Common myeloid progenitor, CD34-positive (primary cell): Measurements from ENCODE around the gene DCAF8.
A peak's percentile ranks its signal among the peaks of the same experiment; 100 is the strongest.

Experiments
- CTCF ChIA-PET: fragments of 350-600 bp; sonication (Branson Sonifier 250); formaldehyde crosslinking; loops from one replicate; lab custom pipeline; 2021; ENCODE audit warnings: antibody characterized with exemption; lab: Charles Lee
- POLR2A ChIA-PET: fragments of 350-600 bp; sonication (Branson Sonifier 250); formaldehyde crosslinking; loops from one replicate; lab custom pipeline; 2021; ENCODE audit warnings: antibody characterized with exemption; lab: Charles Lee
- DNase-seq, 3 donors: peaks; one replicate each; pipeline versions ENCODE4 v3.0.0 to v3.0.0-alpha.2; 2013
- H3K27ac ChIP-seq, 2 experiments: 1 replicate in 1 of 2; 2 replicates in 1 of 2; pipeline ENCODE4 v1.7.0; 2013; ENCODE audit warnings: inconsistent platforms in 2 of 2, low read length in 2 of 2, mild to moderate bottlenecking in 2 of 2, low read depth in 1 of 2, moderate library complexity in 1 of 2; ENCODE audit not compliant: severe bottlenecking in 2 of 2, insufficient read depth in 1 of 2, poor library complexity in 1 of 2
- H3K27me3 ChIP-seq, 5 experiments: replicated peaks in 2 of 5; 1 replicate in 3 of 5; 2 replicates in 2 of 5; pipeline versions ENCODE4 v1.6.1 to v1.7.0; 2013; ENCODE audit warnings: low read length in 4 of 5, mild to moderate bottlenecking in 2 of 5, moderate library complexity in 2 of 5, inconsistent platforms in 1 of 5; ENCODE audit not compliant: insufficient read depth in 5 of 5, control insufficient read depth in 4 of 5
- H3K36me3 ChIP-seq, 4 experiments: 1 replicate in 2 of 4; 2 replicates in 2 of 4; pipeline versions ENCODE4 v1.6.1 to v1.7.0; 2013; ENCODE audit warnings: low read length in 3 of 4, control low read depth in 1 of 4, mild to moderate bottlenecking in 1 of 4; ENCODE audit not compliant: control insufficient read depth in 4 of 4, insufficient read depth in 4 of 4
- H3K4me1 ChIP-seq, 4 experiments: 1 replicate in 3 of 4; 2 replicates in 1 of 4; pipeline versions ENCODE4 v1.6.1 to v1.7.1; 2013; ENCODE audit warnings: low read length in 3 of 4, mild to moderate bottlenecking in 3 of 4, control low read depth in 1 of 4, inconsistent platforms in 1 of 4, moderate library complexity in 1 of 4; ENCODE audit not compliant: control insufficient read depth in 4 of 4, insufficient read depth in 4 of 4; ENCODE audit errors: control extremely low read depth in 1 of 4
- H3K4me3 ChIP-seq, 7 experiments: 1 replicate in 4 of 7; 2 replicates in 3 of 7; pipeline versions ENCODE4 v1.5.1 to v1.7.0; 2013; ENCODE audit warnings: mild to moderate bottlenecking in 7 of 7, low read length in 6 of 7, moderate library complexity in 6 of 7, inconsistent platforms in 2 of 7, low read depth in 2 of 7, control low read depth in 1 of 7; ENCODE audit not compliant: insufficient read depth in 4 of 7, control insufficient read depth in 1 of 7; ENCODE audit errors: extremely low read depth in 1 of 7
- H3K9me3 ChIP-seq, 5 experiments: 1 replicate in 4 of 5; 2 replicates in 1 of 5; pipeline versions ENCODE4 v1.6.1 to v1.7.1; 2013; ENCODE audit warnings: low read length in 4 of 5, mild to moderate bottlenecking in 2 of 5, inconsistent platforms in 1 of 5, low read depth in 1 of 5, moderate library complexity in 1 of 5; ENCODE audit not compliant: control insufficient read depth in 4 of 5, insufficient read depth in 2 of 5; ENCODE audit errors: control extremely low read depth in 1 of 5
- WGBS: methylation state at CpG from one replicate; pipeline ENCODE4 v1.1.5; 2013; ENCODE audit not compliant: insufficient coverage; 5-methylcytosine and 5-hydroxymethylcytosine counted together

DCAF8 gene

GRCh38 chr1:160284220-160284781 is 22.0 kb upstream of the DCAF8 start:
- H3K36me3 ChIP-seq: peaks cover 19 to 40% (median 33%) of the 10 kb centered on the region in 4 experiments

GRCh38 chr1:160282807-160283206 is 20.5 kb upstream of the DCAF8 start:
- 100% methylated on average over 4 of the region's 7 CpGs for WGBS
- DNase-seq: no peak
- Histone ChIP-seq H3K36me3 (peaks cover 22 to 52% (median 43%) of the 10 kb centered on the region in 4 experiments), H3K4me3 (no peak overlapping the region), H3K27me3 (no peaks in the 10 kb centered on the region), H3K27ac (no peak overlapping the region), H3K4me1 (peaks cover 8 to 17% (median 13%) of the 10 kb centered on the region in 4 experiments), H3K9me3 (no peaks in the 10 kb centered on the region)
- ChIA-PET POLR2A (interaction anchor here (0.6 kb wide), 1 partner anchor 114 kb away, joined by 4 read pairs; no protein-coding TSS in a partner anchor), CTCF (interaction anchor here (1.7 kb wide), 1 partner anchor 9 kb away, joined by 7 read pairs; no protein-coding TSS in a partner anchor)

More at GRCh38 chr1:160284220-160284781, 22.0 kb upstream of the DCAF8 start:
- peak overlapping the region; percentile 71 to 99 (median 89) for H3K4me3 ChIP-seq
- 9% methylated on average over 13 of the region's 15 CpGs for WGBS
- peaks cover 8 to 17% (median 13%) of the 10 kb centered on the region in 4 experiments for H3K4me1 ChIP-seq
- ChIA-PET CTCF (interaction anchor here (0.8 to 2.2 kb wide), 7 partner anchors 8 to 198 kb away, joined by 3 to 9 read pairs (median 3); no protein-coding TSS in a partner anchor), POLR2A (interaction anchor here (0.7 to 1.1 kb wide), 3 partner anchors 9 to 938 kb away, joined by 3 to 5 read pairs (median 3); no protein-coding TSS in a partner anchor)
- H3K9me3 ChIP-seq: no peaks in the 10 kb centered on the region
- peak overlapping the region; percentile 71 to 92 for H3K27ac ChIP-seq
- DNase-seq: peak in 2 of 3 donors; percentile 49 to 61
- no peaks in the 10 kb centered on the region for H3K27me3 ChIP-seq

GRCh38 chr1:160277987-160278386 is 15.6 kb upstream of the DCAF8 start:
- Histone ChIP-seq H3K27ac (no peak overlapping the region), H3K4me3 (no peak overlapping the region), H3K9me3 (no peaks in the 10 kb centered on the region), H3K36me3 (peaks cover 25 to 60% (median 54%) of the 10 kb centered on the region in 4 experiments), H3K4me1 (no peaks in the 10 kb centered on the region), H3K27me3 (no peaks in the 10 kb centered on the region)
- no peak for DNase-seq
- 64% methylated on average over 2 of the region's 4 CpGs for WGBS
- ChIA-PET CTCF (interaction anchor here (1.2 to 1.8 kb wide), 5 partner anchors 10 to 28 kb away, joined by 3 to 10 read pairs (median 3); no protein-coding TSS in a partner anchor), POLR2A (no interaction called here)

GRCh38 chr1:160277330-160277729 is 15.0 kb upstream of the DCAF8 start:
- Histone ChIP-seq H3K4me1 (no peaks in the 10 kb centered on the region), H3K27ac (no peak overlapping the region), H3K9me3 (no peaks in the 10 kb centered on the region), H3K27me3 (no peaks in the 10 kb centered on the region), H3K4me3 (no peak overlapping the region), H3K36me3 (peaks cover 21 to 53% (median 51%) of the 10 kb centered on the region in 4 experiments)
- POLR2A ChIA-PET: no interaction called here
- no CpG with 5 or more reads among the region's 2 CpGs for WGBS
- DNase-seq: no peak
- CTCF ChIA-PET: interaction anchor here (1.6 to 1.8 kb wide), 3 partner anchors 12 to 19 kb away, joined by 4 to 10 read pairs (median 6); no protein-coding TSS in a partner anchor

GRCh38 chr1:160271025-160271424 is 8.7 kb upstream of the DCAF8 start:
- Histone ChIP-seq H3K4me1 (no peaks in the 10 kb centered on the region), H3K4me3 (no peak overlapping the region), H3K9me3 (no peaks in the 10 kb centered on the region), H3K36me3 (peaks cover 0 to 4% (median 0%) of the 10 kb centered on the region in 4 experiments), H3K27me3 (no peaks in the 10 kb centered on the region), H3K27ac (no peak overlapping the region)
- ChIA-PET CTCF (interaction anchor here (0.7 to 3.2 kb wide), 3 partner anchors 17 to 78 kb away, joined by 5 to 15 read pairs (median 5); no protein-coding TSS in a partner anchor), POLR2A (no interaction called here)
- no peak for DNase-seq
- no CpG with 5 or more reads among the region's 1 CpG for whole genome bisulfite sequencing

GRCh38 chr1:160267284-160267991 is 5.1 kb upstream of the DCAF8 start:
- POLR2A ChIA-PET: no interaction called here
- CTCF ChIA-PET: interaction anchor here (0.8 to 8.2 kb wide), 3 partner anchors 15 to 171 kb away, joined by 3 to 59 read pairs (median 3); no protein-coding TSS in a partner anchor
- Histone ChIP-seq H3K4me3 (no peak overlapping the region), H3K27me3 (no peaks in the 10 kb centered on the region), H3K27ac (no peak overlapping the region), H3K9me3 (no peaks in the 10 kb centered on the region), H3K36me3 (no peaks in the 10 kb centered on the region), H3K4me1 (peaks cover 0 to 7% (median 5%) of the 10 kb centered on the region in 4 experiments)
- 93% methylated on average over 8 of the region's 10 CpGs for WGBS
- DNase-seq: no peak
